GM12892 (cell line): ENCODE measurements around the gene FABP6.

Experiments
- DNase-seq: peaks from one replicate; pipeline ENCODE4 v3.0.0; 2011; ENCODE audit not compliant: insufficient read length
- FAIRE-seq: peaks from 2 replicates; lab custom pipeline; 2011; peaks lifted over from hg19 to GRCh38; lab: Jason Lieb, UNC
- POLR2A ChIP-seq: IDR thresholded peaks from 2 replicates; pipeline ENCODE4 v1.6.1; 2011; ENCODE audit warnings: low read depth, low read length, control low read depth
- POLR2AphosphoS5 ChIP-seq: IDR thresholded peaks from 2 replicates; pipeline ENCODE4 v1.6.1; 2011; ENCODE audit warnings: low read depth, low read length, control low read depth
- TAF1 ChIP-seq: IDR thresholded peaks from 2 replicates; pipeline ENCODE4 v1.6.1; 2011; ENCODE audit warnings: low read depth, mild to moderate bottlenecking, control low read depth, low read length, borderline replicate concordance

The FABP6 gene

GRCh38 chr5:160251406-160252155 is 22.3 kb downstream of the FABP6 start:
- no peak for FAIRE-seq
- TF ChIP-seq POLR2A (no peak), POLR2AphosphoS5 (no peak), TAF1 (no peak)
- DNase-seq = no peak

GRCh38 chr5:160252916-160253315 is 23.6 kb downstream of the FABP6 start:
- TF ChIP-seq POLR2AphosphoS5 (no peak), POLR2A (no peak), TAF1 (no peak)
- no peak for DNase-seq
- FAIRE-seq = no peak

GRCh38 chr5:160253441-160253840 is 24.1 kb downstream of the FABP6 start:
- TF ChIP-seq TAF1 = no peak
- no peak for TF ChIP-seq POLR2AphosphoS5
- TF ChIP-seq POLR2A = no peak

DNA sequence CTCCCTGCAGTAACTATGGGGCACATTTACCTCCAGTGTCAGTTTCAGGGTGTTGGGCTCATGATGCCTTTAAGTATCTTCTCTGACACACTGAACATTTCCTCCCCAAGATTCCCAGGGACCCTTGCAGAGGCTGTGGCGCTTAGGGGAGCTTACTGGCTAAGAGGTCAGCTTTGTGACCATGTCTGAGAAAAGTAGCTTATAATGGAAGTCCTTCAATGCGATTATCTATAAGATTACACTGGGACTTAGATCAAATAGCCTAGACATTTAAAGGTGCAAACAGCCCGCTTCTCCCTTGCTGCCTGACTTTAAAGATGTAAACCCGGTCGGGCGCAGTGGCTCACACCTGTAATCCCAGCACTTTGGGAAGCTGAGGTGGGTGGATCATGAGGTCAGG is 25.4 kb downstream of the FABP6 start:
- FAIRE-seq = no peak
- no peak for TF ChIP-seq POLR2AphosphoS5
- TF ChIP-seq TAF1 = no peak
- no peak for DNase-seq

More at GRCh38 chr5:160253441-160253840, 24.1 kb downstream of the FABP6 start:
- FAIRE-seq = no peak
- no peak for DNase-seq

DNA sequence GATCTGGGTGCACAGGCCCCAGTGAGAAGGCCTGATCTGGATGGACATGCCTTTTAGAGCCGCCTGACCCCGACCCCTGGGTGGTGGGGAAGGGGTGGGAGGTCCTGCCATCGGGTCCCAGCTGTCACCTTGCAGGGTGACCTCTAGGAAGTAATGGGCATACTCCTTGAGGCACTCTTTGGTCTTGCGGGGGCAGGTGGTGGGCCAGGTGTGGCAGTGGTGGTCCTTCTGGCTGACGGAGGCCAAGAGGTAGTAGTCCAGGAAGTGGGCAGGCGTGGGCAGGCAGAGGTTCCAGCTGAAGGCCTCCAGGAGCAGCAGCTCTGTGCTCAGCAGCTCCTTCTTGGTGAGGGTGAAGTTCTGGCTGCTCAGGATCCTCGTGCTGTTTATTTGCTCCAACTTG is 30.0 kb downstream of the FABP6 start:
- TF ChIP-seq TAF1 (no peak), POLR2A (no peak), POLR2AphosphoS5 (no peak)
- DNase-seq (no peak), FAIRE-seq (no peak)

DNA sequence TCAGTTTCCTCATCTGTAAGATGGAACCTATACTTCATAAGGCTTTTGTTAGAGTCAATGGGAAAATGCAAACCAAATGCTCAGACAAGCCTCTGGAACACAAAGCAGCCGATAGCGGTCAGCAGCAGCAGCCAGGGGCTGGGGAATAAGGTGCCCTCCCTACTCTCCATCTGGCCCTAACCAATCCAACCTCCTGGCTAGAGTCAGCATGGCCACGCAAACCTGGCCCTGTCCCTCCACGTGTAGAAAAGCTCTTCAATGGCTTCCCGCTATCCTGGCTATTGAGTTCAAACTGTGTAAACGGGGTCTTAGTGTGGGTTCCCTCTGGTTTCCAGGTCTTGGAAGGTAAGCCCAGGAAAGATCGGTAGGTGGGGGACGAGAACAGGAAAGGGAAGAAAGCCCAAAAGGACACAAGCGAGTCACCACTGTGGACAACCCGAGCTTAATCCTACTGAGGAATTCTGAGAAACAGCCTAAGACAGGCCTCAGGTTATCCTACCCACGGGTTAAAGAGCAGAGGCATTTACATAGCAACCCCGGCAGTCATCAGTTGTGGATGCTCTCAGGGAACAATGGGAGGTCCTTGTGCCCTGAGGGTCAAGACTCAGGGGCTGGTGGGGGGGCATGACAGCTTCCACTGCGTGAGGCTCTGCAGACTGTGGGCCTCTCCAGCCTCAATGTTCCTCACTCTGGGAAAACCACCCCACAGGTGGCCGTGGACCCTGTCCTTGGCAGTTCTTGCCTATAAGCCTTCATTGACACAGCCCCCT is 30.9 kb downstream of the FABP6 start:
- TF ChIP-seq TAF1 (no peak), POLR2AphosphoS5 (no peak), POLR2A (no peak)
- FAIRE-seq = no peak
- DNase-seq = no peak

GRCh38 chr5:160260881-160261815 is 31.8 kb downstream of the FABP6 start:
- FAIRE-seq = no peak
- TF ChIP-seq POLR2A (no peak), TAF1 (no peak), POLR2AphosphoS5 (no peak)
- no peak for DNase-seq

DNA sequence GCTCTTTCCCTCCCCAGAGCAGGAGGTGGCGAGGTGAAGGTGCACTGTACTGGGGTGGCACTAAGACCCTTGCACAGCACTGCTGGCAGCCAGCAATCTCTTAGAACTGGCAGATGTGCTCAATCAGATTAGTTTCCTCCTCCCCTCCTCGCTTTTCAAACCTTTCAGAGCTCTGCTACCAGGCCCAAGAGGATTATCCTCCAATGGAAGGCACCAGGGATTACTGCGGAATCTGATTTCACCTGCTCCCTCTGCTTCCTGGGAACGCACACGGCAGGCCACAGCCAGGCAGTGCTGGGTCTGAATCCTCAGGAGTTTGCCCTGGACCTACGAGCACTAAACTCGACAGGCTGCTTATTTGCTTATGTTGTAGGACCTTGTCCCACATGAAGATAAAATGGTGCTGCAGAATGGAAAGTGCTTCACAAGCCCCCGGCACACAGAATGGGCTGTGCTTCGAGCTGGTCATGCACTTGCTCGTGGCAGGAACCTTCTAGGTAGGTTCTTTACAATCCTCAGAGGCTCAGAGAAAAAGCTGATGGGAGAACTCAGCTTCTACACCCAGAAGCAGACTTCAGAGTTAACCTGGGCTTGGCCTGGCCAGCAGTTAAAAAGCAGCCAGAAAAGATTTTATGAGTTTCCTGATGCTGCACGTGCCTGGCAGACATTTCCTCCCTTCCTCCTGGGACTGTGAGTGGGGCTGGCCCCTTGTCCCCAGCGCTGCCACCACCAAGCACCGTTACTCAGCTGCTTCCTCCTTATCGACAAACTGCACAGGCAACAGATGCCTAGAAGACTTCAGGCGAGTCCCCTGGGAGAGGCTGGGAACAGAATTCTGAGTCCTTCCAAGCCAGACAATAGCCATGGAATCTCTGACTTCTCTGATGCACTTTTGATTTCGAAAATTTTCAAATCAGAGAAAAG is 33.1 kb downstream of the FABP6 start:
- TF ChIP-seq POLR2A = no peak
- no peak for TF ChIP-seq TAF1
- TF ChIP-seq POLR2AphosphoS5 = no peak
- no peak for DNase-seq
- no peak for FAIRE-seq

DNA sequence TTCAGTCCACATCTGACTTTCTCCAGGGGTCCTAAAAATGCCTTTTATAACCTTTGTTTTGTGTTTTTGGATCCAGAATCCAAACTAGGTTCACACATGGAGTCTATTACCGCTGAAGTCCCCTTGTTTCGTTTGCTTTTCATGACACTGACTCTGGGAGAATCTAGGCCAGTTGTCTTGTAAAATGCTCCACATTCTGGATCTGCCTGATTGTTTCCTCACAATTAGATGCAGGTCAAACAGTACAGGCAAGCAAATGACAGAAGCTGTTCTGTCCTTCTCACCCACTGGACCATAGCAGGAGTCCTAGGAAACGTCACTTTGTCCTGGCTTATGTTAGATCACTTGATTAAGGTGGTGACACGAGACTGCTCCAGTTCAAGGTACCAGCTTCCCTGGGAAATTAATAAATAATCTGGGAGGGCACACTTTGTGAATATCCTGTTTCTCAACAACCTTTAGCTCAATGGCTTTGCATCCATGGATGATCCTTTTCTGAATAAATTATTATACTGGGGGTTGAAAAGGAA is 34.1 kb downstream of the FABP6 start:
- DNase-seq (no peak), FAIRE-seq (no peak)

GRCh38 chr5:160266044-160266443 is 36.7 kb downstream of the FABP6 start:
- FAIRE-seq (no peak), DNase-seq (no peak)
- TF ChIP-seq TAF1 (no peak), POLR2A (no peak), POLR2AphosphoS5 (no peak)

More for the DNA sequence above, 34.1 kb downstream of the FABP6 start:
- TF ChIP-seq POLR2AphosphoS5 (no peak), POLR2A (no peak), TAF1 (no peak)
